Right lung (tissue), 5 donors: Measurements from ENCODE around the gene ADCY5. TPM values are rescaled to one million over a fixed set of nuclear protein-coding genes. Genes with fewer than 3 reads are reported as not detected.
"Not testable (repeated sequence)": the region's sequence is repeated elsewhere in the genome, so short reads cannot be mapped to it uniquely, and the experiment has no call there.

Experiments used
- DNase-seq, 2 donors: peaks; one replicate each; pipeline ENCODE4 v3.0.0-alpha.2; 2013
- polyA plus RNA-seq, 5 donors: library from polyadenylated mRNA; unstranded; fragments of 120-200 nt; gene quantifications; one replicate each; pipeline versions ENCODE4 v1.2.1 to v1.2.3, GENCODE V29; 2013; ENCODE audit warnings: inconsistent platforms in 1 of 5, low replicate concordance in 1 of 5; ENCODE audit not compliant: insufficient read length in 5 of 5, insufficient read depth in 1 of 5

ADCY5 gene
- polyA plus RNA-seq, 5 donors: 12.1 to 14.9 (median 13.4) TPM

DNA sequence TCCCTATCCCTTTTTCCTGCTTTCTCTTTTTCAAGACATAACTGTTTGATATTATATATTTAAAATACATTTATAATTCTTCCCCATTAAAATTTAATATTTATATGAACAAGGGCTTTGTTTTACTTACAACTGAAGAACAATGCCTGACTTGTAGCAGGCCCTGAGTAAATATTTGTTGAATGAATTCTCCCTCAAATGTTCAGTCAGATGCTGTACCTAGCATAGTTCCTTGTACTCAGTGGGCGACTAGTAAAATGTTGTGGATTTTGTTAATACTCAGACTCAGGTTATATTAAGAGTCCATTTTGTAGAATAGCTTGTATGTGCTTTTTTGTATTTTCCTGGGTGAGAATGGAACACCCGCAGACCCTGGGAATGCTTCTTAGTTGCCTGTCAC, 178.1 kb downstream of the ADCY5 start:
- DNase-seq: no peak

DNA sequence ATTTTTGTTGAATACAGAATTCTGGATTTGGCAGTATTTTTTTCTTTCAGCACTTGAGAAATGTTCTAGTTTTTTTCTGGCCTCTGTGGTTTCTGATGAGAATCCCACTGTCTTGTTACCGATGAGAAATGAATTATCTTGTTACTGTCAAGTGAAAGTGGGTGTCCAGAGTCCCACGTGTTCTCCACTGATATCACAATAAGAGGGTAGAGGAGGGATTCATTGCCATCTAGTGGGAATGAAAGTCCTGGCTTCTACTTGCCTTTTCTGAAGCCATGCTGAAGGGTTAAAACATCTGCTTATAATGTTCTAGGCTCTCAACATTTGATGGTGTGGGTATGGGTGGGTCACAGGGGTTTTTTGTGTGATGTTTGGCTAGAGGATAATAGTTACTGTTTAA, 181.1 kb downstream of the ADCY5 start:
- DNase-seq: no peak

GRCh38 chr3:123263941-123264340, 184.9 kb downstream of the ADCY5 start:
- DNase-seq: no peak

- no peak for DNase-seq
Observed at GRCh38 chr3:123262868-123263267, 186.0 kb downstream of the ADCY5 start.

DNA sequence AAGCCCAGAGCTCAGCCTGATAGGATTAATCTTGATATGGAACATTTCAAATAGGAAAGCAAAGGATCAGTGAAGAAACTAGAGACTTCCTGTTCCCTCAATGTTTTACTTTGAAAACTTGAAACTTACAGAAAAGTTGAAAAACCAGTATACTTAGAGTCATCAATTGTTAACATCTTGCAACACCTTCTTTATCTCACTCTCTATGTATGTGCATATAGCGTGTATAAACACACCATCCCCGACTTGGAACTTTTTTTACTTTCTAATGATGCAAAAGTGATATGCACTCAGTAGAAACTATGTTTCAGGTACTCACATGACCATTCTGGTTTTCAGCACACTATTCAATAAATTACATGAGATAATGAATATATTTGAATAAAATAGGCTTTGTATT, 186.7 kb downstream of the ADCY5 start:
- DNase-seq: no peak

- no peak for DNase-seq
Observed at GRCh38 chr3:123261666-123262065, 187.2 kb downstream of the ADCY5 start.

DNA sequence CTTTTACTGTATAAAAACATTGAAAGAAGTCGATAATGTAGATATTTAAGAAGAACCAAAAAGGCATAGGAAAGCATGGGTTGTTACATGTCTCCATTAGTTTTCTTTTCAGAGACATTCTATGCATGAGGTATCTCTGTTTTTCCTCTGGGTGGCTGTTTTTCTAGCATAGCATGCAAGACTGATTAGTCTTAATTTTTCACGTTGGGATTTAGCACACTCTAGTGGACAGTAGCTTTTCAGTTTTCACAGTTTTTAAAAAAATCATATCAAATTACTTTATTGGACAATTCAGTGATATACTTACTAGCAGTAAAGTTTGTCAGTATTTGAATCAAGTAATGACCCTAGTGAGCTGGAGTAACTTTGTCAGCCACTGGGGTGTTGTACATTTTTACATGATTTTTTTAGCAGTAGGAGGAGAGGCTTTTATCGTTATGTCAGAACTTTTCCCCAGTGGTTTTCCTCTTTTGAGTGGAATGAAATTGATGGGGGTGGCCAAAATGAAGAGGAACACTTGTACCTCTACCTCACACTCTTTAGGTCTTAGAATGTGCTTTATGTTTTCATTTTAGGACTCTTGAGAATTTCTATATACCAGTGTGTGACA, 190.0 kb downstream of the ADCY5 start:
- peak; percentile 29 to 36 for DNase-seq

- DNase-seq: no peak
Observed at GRCh38 chr3:123258359-123258758, 190.5 kb downstream of the ADCY5 start.

- no peak for DNase-seq
Observed at GRCh38 chr3:123256256-123256655, 192.6 kb downstream of the ADCY5 start.

GRCh38 chr3:123246866-123247265, 202.0 kb downstream of the ADCY5 start:
- peak; percentile 30 to 41 for DNase-seq

DNA sequence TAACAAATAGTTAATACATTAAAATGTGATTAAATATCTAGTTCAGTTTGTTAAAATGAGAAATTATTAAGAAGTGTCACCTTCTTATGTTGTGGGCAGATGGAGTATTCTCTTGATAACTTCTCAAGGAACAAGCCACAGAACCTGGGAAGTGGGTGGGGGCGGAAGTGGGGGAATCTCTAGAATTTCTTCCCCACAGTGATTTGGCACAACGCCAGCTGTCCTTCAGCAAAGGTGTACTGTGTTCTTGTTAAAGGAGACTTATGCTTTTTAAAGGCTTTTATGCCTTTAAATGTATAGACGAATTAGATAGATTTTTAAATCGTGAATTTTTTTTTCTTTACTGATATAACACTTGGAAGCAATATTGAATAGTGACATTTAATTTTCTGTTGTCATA, 204.8 kb downstream of the ADCY5 start:
- DNase-seq: no peak

DNA sequence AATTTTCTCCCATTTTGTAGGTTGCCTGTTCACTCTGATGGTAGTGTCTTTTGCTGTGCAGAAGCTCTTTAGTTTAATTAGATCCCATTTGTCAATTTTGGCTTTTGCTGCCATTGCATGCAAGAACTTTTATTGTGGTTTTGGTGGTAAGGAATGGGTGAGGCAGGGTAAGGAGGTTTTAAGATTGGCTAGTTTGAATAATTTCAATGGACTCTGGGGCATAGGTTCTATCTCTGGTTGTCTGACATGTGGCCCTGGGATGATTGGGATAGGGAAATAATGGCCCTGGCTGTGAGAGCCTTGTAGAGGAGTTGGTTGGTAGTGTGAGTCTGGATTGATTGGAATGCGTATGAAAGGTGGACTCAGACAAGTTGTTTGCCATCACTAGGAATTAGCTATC, 209.1 kb downstream of the ADCY5 start:
- DNase-seq: no peak

DNA sequence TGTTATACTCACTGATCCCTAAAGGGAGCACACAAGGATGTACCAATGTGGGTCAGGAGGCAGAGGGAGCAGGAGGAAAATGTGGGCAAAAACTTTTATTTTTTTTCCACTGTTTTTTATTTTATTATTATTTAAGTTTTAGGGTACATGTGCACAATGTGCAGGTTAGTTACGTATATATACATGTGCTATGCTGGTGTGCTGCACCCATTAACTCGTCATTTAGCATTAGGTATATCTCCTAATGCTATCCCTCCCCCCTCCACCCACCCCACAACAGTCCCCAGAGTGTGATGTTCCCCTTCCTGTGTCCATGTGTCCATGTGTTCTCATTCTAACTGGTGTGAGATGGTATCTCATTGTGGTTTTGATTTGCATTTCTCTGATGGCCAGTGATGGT, 209.7 kb downstream of the ADCY5 start:
- DNase-seq: not testable (repeated sequence)

GRCh38 chr3:123236902-123237301, 212.0 kb downstream of the ADCY5 start:
- DNase-seq: no peak

Other genes starting within 250 kb of the ADCY5 start
- gene SEC22A, start 247.1 kb downstream of the ADCY5 start, polyA plus RNA-seq: 10 to 100 TPM; 26.9 to 37.1 (median 29.9) TPM
- gene HACD2, start 136.0 kb upstream of the ADCY5 start, polyA plus RNA-seq: 10 to 100 TPM; 30.8 to 44.7 (median 35.5) TPM